GM13976 (cell line): ENCODE results near the gene WNK1.

Experiments
- DNase-seq: peaks from one replicate; pipeline ENCODE4 v3.0.0; 2012; ENCODE audit warnings: low spot score
- CTCF ChIP-seq: IDR thresholded peaks from 2 replicates; pipeline ENCODE4 v1.5.1; 2012; ENCODE audit warnings: borderline replicate concordance, mild to moderate bottlenecking; ENCODE audit not compliant: insufficient read depth; ENCODE audit errors: extremely low read depth, missing control alignments, control extremely low read depth
- in situ Hi-C: fragments of 300-500 bp; cut with MboI; formaldehyde crosslinking; loops from one replicate; pipeline ENCODE4 v1.12.0; 2022; ENCODE audit warnings: low sequenced_read_pairs, mixed read lengths, inconsistent platforms; ENCODE audit not compliant: unreplicated experiment

WNK1 gene

DNA sequence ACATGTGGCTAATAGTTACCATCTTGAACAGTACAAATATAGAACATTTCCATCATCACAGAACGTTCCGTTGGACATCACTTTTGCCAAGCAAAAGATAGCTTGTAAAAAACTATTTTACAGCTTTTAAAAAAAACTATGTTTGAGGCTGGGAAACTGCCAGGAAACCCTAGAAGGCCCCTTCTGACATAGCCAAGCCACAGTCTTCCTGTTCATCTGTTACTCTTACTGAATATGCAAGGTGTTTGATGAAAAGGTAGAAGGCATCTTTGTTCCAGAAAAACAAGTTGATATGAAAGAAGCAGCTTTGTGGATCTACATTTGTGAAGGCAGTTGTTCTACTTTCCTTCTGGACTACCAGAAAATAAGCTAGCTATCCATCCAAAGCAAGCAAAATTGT, 23.6 kb upstream of the WNK1 start:
- no peak for TF ChIP-seq CTCF
- in situ Hi-C loops, result no loop called here
- no peak for DNase-seq

GRCh38 chr12:729221-729620, 23.2 kb upstream of the WNK1 start:
- no peak for TF ChIP-seq CTCF
- DNase-seq, result no peak
- in situ Hi-C loops, result no loop called here

DNA sequence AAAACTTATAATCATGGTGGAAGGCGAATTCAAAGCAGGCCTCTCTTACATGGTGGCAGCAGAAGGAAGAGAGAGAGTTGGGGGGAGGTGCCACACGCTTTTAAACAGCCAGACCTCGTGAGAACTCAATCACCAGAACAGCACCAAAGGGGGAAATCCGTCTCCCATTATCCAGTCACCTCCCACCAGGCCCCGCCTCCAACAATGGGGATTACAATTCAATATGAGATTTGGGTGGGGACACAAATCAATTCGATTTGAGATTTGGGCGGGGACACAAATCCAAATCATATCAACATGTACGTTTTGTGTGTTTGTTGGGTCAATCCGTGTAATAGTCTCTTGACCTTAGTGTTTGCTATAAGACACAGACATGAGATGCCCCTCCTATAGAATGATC, 21.8 kb upstream of the WNK1 start:
- DNase-seq, result no peak
- in situ Hi-C loops, result no loop called here
- TF ChIP-seq CTCF, result no peak

- no peak for TF ChIP-seq CTCF
- in situ Hi-C loops, result no loop called here
These were observed 15.1 kb upstream of the WNK1 start for GRCh38 chr12:737122-737739.

GRCh38 chr12:738712-739111, 13.7 kb upstream of the WNK1 start:
- DNase-seq, result no peak
- no peak for TF ChIP-seq CTCF
- in situ Hi-C loops, result no loop called here

More at GRCh38 chr12:737122-737739, 15.1 kb upstream of the WNK1 start:
- DNase-seq, result no peak

DNA sequence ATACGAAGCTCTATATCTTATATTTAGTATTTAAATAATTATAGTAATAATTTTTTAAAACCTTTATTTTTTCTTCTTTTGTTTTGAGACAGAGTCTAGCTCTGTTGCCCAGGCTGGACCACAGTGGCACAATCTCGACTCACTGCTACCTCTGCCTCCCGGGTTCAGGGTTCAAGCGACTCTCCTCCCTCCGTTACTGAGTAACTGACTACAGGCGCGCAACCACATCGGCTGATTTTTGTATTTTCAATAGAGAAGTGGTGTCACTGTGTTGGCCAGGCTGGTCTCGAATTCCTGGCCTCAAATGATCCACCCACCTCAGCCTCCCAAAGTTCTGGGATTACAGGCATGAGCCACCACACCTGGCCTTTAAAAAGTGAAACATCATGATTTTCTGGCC, 13.0 kb upstream of the WNK1 start:
- no peak for TF ChIP-seq CTCF
- in situ Hi-C loops, result no loop called here

More for the DNA sequence above, 13.0 kb upstream of the WNK1 start:
- DNase-seq, result no peak
